HEK293 (cell line): ENCODE data around the gene IGDCC3.

Experiments
- CTCF ChIP-seq: fragments of 450-650 bp; formaldehyde crosslinking; IDR thresholded peaks from 2 replicates; pipeline ENCODE4 v1.5.1; 2016; ENCODE audit warnings: missing biosample characterization, missing genetic modification characterization
- TRIM28 ChIP-seq: IDR thresholded peaks from 2 replicates; pipeline ENCODE4 v1.6.1; 2011; ENCODE audit warnings: low read length, control low read depth, borderline replicate concordance

- TF ChIP-seq CTCF (tag by site-specific recombination): no peak
- no peak for TF ChIP-seq TRIM28
Observed at GRCh38 chr15:65339920-65340319, 37.9 kb downstream of the IGDCC3 start.
